ENCODE measurements around the gene LRRC37A. TPM values are rescaled to one million over a fixed set of nuclear protein-coding genes. Genes with fewer than 3 reads are reported as not detected.
"Not testable (repeated sequence)": the region's sequence is repeated elsewhere in the genome, so short reads cannot be mapped to it uniquely, and the experiment has no call there.

The LRRC37A gene
- polyA plus RNA-seq, 1 donor (not counting 4 experiments of a cell fraction or from before 2014, with no cell fraction given): 1.7 TPM

- H3K4me3 ChIP-seq (ENCODE audit: control insufficient read depth in 2 of 3, extremely low read depth in 1 of 3, insufficient read depth in 2 of 3, low read depth in 1 of 3, low read length in 3 of 3); H4K20me1 ChIP-seq (ENCODE audit: control insufficient read depth, extremely low read depth, insufficient read depth, low read length); H2AFZ ChIP-seq (ENCODE audit: control insufficient read depth, low read length); H3K36me3 ChIP-seq (ENCODE audit: control insufficient read depth in 2 of 2, extremely low read depth in 1 of 2, insufficient read depth in 2 of 2, low read length in 2 of 2); H3K9me1 ChIP-seq (ENCODE audit: control insufficient read depth, extremely low read depth, insufficient read depth, low read length); H3K9me3 ChIP-seq (ENCODE audit: control insufficient read depth, low read depth, low read length); H3K4me2 ChIP-seq (ENCODE audit: control insufficient read depth, extremely low read depth, insufficient read depth, low read depth, low read length); H3K79me2 ChIP-seq (ENCODE audit: control insufficient read depth, insufficient read depth, low read length); DNase-seq (ENCODE audit: low read depth, low spot score); H3K27ac ChIP-seq (ENCODE audit: control insufficient read depth, insufficient read depth, low read length); dilution Hi-C loops (cut with MboI; ENCODE audit: extremely low pct_ligation_motif_present, low sequenced_read_pairs); H3K27me3 ChIP-seq (ENCODE audit: control insufficient read depth, extremely low read depth, insufficient read depth, low read length); H3K9ac ChIP-seq (ENCODE audit: control insufficient read depth, extremely low read depth, insufficient read depth, low read length); H3K4me1 ChIP-seq (ENCODE audit: control insufficient read depth, extremely low read depth, insufficient read depth, low read length): not testable (repeated sequence)
- peak; percentile 93 for FAIRE-seq
These were observed 88.2 kb downstream of the LRRC37A start for GRCh38 chr17:46383118-46383517.

- H3K4me1 ChIP-seq (ENCODE audit: control insufficient read depth, extremely low read depth, insufficient read depth, low read length); H3K4me2 ChIP-seq (ENCODE audit: control insufficient read depth, extremely low read depth, insufficient read depth, low read depth, low read length); H3K27ac ChIP-seq (ENCODE audit: control insufficient read depth, insufficient read depth, low read length); H2AFZ ChIP-seq (ENCODE audit: control insufficient read depth, low read length); H3K36me3 ChIP-seq (ENCODE audit: control insufficient read depth in 2 of 2, extremely low read depth in 1 of 2, insufficient read depth in 2 of 2, low read length in 2 of 2); H3K9me1 ChIP-seq (ENCODE audit: control insufficient read depth, extremely low read depth, insufficient read depth, low read length); H3K79me2 ChIP-seq (ENCODE audit: control insufficient read depth, insufficient read depth, low read length); H3K9me3 ChIP-seq (ENCODE audit: control insufficient read depth, low read depth, low read length); DNase-seq (ENCODE audit: low read depth, low spot score); dilution Hi-C loops (cut with MboI; ENCODE audit: extremely low pct_ligation_motif_present, low sequenced_read_pairs); H4K20me1 ChIP-seq (ENCODE audit: control insufficient read depth, extremely low read depth, insufficient read depth, low read length); H3K4me3 ChIP-seq (ENCODE audit: control insufficient read depth in 2 of 3, extremely low read depth in 1 of 3, insufficient read depth in 2 of 3, low read depth in 1 of 3, low read length in 3 of 3); FAIRE-seq; H3K27me3 ChIP-seq (ENCODE audit: control insufficient read depth, extremely low read depth, insufficient read depth, low read length); H3K9ac ChIP-seq (ENCODE audit: control insufficient read depth, extremely low read depth, insufficient read depth, low read length): not testable (repeated sequence)
These were observed 90.6 kb downstream of the LRRC37A start for GRCh38 chr17:46385491-46385890.

Small RNAs within 50 kb of the gene (small RNA-seq; reads per million reads assigned to genes)
- 0 reads per million in 3 experiments for gene RN7SL656P (ENCODE audit: insufficient read length in 3 of 3, low read depth in 3 of 3, low replicate concordance in 1 of 3)

Other genes starting within 250 kb of the LRRC37A start
- gene KANSL1, start 101.7 kb upstream of the LRRC37A start, polyA plus RNA-seq: 10.2 to 17.6 TPM (median 13.7 TPM) in 3 replicates
- gene ARL17B, start 66.6 kb downstream of the LRRC37A start, polyA plus RNA-seq: 6.7 to 10.6 TPM (median 9.7 TPM) in 3 replicates
- gene LRRC37A2, start 217.3 kb downstream of the LRRC37A start, polyA plus RNA-seq: 4.6 to 6.2 TPM (median 6.1 TPM) in 3 replicates